Epithelial cell of proximal tubule (primary cell): ENCODE results near the gene ROR1. TPM values are rescaled to one million over a fixed set of nuclear protein-coding genes. Genes with fewer than 3 reads are reported as not detected.
A peak's percentile ranks its signal among the peaks of the same experiment; 100 is the strongest.

Experiments used
- DNase-seq: peaks from one replicate; pipeline ENCODE4 v3.0.0-alpha.2; 2011; ENCODE audit warnings: low read depth
- H3K4me3 ChIP-seq: 2 replicates; pipeline ENCODE4 v1.5.1; 2011; ENCODE audit warnings: low read depth, mild to moderate bottlenecking, low read length
- total RNA-seq: library from RNA; depleted of rRNA; stranded (reverse); fragments of >200 nt; gene quantifications from 2 replicates; pipeline ENCODE4 v1.2.3, GENCODE V29; 2015
- TF ChIP-seq, protein P1 (sequence below): conservative IDR thresholded peaks from 2 replicates; pipeline ENCODE4 v1.5.1; 2012; ENCODE audit warnings: low read depth, mild to moderate bottlenecking, low read length

ROR1 gene
- total RNA-seq, 1 donor from 2014 or later: 5.9 TPM

DNA sequence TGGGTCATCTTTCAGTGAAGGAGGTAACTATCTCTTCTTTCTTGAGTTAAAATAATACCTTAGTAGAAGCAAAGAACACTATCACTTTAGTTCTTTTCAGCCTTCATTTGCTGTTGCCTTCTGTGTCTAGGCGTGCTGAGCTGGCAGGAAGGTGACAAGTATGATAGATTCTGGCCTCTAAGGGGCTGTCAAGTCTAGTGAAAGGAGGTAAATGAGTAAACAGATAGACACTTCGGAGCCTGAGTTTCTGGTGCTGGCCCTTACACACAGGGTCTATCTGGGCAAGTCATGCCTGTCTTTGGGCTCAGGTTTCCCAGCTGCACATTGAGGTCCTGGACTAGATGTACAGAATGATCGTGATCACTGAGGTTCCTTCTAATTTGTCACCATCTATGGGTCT, 89.3 kb downstream of the ROR1 start:
- no peak overlapping the region for H3K4me3 ChIP-seq
- TF ChIP-seq, protein P1, sequence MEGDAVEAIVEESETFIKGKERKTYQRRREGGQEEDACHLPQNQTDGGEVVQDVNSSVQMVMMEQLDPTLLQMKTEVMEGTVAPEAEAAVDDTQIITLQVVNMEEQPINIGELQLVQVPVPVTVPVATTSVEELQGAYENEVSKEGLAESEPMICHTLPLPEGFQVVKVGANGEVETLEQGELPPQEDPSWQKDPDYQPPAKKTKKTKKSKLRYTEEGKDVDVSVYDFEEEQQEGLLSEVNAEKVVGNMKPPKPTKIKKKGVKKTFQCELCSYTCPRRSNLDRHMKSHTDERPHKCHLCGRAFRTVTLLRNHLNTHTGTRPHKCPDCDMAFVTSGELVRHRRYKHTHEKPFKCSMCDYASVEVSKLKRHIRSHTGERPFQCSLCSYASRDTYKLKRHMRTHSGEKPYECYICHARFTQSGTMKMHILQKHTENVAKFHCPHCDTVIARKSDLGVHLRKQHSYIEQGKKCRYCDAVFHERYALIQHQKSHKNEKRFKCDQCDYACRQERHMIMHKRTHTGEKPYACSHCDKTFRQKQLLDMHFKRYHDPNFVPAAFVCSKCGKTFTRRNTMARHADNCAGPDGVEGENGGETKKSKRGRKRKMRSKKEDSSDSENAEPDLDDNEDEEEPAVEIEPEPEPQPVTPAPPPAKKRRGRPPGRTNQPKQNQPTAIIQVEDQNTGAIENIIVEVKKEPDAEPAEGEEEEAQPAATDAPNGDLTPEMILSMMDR: peak; percentile 20
- DNase-seq: no peak

DNA sequence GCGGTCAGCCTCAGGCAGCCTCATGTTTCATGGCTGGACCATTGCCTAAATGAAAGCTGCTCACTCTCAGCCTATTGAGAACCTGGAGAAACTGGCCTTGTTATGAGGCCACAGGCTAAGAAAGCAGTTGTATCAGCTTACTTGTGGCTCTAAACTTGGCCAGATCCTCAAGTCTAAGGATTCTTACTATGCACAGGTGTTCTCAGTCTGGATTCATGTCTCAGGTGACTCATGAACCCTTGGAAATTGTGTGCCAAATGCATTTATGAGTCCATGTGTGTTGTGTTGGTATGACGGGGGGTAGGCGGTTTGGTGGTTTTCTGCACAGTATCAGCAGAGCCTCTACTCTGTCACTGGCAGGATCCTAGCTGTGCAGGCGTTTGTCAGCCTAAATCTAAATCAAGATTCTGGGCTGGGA, 90.4 kb downstream of the ROR1 start:
- no peak for DNase-seq
- TF ChIP-seq, protein P1: no peak
- H3K4me3 ChIP-seq: no peak overlapping the region

DNA sequence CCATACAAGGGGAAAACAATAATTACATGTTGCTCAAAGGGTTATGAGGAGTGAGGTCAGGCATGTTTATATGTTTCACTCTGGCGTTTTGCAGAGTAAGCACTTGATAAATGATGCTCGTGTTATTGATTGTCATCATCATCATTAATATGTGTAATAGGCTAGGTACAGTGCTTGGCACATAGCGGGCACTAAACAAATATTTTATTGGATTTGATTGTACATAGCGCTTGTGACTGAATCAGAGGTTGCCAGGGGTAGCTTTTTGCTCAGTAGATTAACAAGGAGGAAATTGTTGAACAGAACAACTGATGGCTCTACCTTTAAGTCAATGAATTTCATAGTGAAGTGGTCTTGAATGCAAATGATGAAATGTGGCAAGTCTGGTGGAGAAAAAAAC, 91.7 kb downstream of the ROR1 start:
- no peak for DNase-seq
- TF ChIP-seq, protein P1: no peak

DNA sequence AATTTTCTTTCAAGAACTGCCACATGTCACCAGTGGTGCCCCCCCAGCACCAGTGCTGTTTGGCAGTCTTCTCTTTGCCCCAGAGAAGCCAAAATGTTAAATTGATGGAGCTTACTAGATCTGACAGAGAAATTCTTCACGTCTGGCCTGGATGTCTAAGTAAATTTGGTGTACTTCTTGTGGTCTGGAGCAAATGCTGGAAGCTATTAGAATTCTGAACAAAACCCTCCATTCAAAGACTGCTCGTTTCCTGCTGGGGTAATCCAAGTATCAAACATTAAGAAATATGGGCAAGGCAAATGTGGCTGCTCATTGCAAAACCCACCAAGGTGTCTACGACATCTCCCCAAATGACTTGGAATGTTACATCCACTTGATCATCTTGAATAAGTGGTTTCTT, 92.3 kb downstream of the ROR1 start:
- TF ChIP-seq, protein P1: no peak
- H3K4me3 ChIP-seq: no peak overlapping the region
- DNase-seq: no peak

More for the DNA sequence above, 91.7 kb downstream of the ROR1 start:
- H3K4me3 ChIP-seq: no peak overlapping the region

DNA sequence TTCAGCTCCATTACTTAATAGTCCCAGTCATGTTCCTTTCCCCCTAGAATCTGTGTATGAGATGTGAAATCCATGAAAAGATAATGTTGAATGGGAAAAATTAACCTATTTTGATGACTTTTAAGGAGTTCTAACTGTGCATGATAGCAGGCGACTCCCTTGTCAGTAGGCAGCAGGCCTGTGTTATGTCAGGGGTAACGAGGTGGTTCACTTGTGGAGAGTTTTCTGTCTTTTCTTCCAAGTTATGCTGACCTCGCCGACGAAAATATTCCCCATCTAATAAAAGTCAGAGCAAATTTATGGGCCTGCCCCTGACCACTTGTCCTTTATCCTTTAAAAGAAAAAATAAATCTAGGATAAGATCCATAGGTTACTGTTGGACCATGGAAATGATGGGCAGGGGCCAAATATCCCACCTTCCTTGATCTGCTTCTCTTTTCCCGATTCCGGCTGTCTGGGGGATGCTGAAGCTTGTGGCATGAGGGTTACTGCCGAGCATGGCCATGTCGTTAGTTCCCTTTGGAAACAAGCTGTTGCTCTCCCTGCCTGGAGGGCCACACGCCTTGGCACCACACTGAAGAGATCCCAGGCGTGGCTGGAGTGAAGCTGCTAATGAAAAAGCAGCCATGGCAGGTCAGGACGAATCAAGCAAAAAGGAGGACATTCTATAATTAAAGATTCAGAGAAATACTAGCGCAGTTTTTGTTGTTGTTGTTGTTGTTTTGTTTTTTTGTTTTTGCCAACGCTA, 93.8 kb downstream of the ROR1 start:
- TF ChIP-seq, protein P1: no peak
- DNase-seq: no peak
- no peak overlapping the region for H3K4me3 ChIP-seq

DNA sequence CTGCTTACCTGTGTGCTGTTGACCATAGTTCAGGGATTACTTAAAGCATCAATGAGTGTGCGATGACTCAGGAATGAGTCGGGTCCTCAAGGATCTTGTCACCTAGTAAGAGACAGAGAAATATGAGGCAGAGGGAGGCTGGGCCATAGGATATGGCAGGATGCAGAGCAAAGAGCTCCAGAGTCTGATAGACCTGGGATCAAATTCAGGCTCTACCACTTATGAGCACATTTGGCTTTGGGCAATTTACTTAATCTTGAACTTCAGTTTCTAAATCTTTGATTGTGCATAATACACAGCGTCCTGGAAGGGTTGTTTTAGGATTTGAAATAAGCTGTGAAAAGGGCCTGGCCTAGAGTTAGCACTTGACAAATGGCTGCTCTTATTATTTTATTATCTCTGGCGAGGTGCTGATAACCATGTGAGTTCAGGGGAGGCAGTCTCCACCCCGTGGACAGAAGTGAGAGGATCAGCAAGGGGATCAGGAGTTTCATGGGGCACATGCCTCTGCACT, 94.5 kb downstream of the ROR1 start:
- no peak for DNase-seq
- TF ChIP-seq, protein P1: peak; percentile 30
- H3K4me3 ChIP-seq: no peak overlapping the region

DNA sequence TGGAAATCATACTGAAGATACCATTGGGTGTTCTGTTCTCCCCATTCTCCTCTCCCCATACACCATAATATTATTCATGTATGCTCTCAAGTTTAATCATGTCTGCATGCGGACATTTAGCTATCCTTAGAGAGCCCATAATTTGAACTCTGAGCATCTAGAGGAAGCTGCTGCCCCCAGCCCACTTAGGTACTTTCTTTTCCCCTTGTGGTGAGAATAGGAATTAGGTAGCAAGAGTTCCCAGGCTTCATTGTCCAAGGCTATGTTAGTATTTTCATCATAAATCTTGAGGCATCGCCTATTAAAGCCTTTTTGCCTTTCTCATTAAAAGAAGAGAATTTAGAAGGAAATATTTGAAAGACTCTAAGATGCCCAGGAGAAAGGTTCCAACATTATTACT, 96.3 kb downstream of the ROR1 start:
- DNase-seq: no peak
- TF ChIP-seq, protein P1: peak; percentile 17
- H3K4me3 ChIP-seq: no peak overlapping the region
